RPMI7951 (cell line): Measurements from ENCODE around the gene NEK5. TPM values are rescaled to one million over a fixed set of nuclear protein-coding genes. Genes with fewer than 3 reads are reported as not detected.
A peak's percentile ranks its signal among the peaks of the same experiment; 100 is the strongest.
"Not testable (repeated sequence)": the region's sequence is repeated elsewhere in the genome, so short reads cannot be mapped to it uniquely, and the experiment has no call there.

Experiments used
- DNase-seq: peaks from one replicate; pipeline ENCODE4 v3.0.0-alpha.2; 2012; ENCODE audit warnings: low read depth
- total RNA-seq: library from RNA; depleted of rRNA; stranded (reverse); fragments of >200 nt; shearing (Covaris generic); gene quantifications from 2 replicates; pipeline ENCODE4 v1.2.3, GENCODE V29; 2014

Gene NEK5
- total RNA-seq, 1 experiment from 2014 or later: not detected

DNA sequence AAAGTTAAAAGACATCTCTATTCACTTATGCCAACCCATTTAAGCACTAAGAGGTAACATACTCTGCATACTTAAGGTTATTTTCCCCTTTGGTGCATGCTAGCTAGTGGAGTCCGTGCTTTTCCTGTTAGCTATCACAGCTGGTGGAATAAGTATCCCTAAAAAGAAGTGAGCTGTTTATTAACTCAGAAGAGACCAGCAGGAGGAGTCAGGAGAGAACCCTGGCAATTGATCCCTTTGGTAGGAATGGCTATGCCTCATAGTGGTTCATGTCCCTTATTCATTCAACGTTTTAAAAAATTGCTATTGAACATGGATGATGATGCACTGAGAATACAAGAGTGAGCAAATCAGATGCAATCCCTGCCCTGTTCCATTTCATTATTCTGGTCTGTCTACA lies 12.4 kb upstream of the NEK5 start:
- no peak for DNase-seq

DNA sequence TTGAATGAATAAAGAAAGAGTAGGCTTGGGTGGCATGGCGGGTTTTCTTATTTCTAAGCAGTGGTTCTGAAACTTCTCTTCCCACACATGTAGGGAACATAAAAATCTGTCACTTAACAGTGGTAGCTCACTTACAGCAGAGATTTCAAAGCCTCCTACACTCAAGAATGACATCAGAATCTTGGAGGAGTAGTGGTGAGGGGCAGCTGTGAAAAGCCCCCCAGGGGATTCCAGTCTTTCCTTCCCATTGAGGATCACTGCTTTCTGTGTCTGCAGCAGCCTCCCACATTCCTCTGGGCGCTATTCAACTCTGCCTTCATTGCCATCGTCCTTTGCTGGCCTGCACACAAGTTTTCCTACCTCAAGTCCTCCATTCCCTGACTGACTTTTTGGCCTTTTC lies 8.6 kb upstream of the NEK5 start:
- DNase-seq: no peak

DNA sequence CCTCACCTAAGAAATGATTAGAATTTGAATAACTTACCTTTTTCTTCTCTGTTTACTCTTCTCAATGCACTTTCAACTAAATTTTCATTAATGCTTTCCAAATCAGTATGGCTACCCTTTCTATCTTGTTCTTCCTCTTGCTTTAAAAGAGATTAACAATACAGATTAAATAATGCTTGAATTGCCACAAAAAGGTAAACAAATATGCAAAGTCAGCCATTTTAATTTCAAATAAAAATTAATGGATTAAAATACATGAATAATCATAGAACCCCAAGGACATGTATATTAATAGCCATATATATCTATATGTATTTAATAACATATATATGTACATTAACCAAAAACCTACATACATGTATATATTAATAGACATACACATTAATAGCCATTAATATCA lies 7.9 kb upstream of the NEK5 start:
- no peak for DNase-seq

DNA sequence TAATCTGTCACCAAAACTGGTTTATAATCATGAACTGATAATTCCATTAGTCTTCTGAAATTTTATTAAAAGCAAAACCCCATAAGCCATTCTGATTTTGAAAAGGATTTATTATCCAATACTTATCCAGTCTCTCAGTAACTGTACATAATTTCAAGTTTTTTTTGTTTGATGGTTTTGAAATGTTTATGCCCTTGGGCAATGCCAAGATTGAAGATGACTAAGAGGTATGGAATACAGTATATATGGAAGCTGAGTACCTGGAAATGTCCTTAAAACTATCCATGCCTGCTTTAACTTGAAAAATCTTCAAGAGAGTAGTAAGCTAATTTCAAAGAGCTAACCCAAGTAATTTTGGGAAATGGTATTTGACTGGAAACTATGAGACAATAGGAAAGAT lies 1.8 kb upstream of the NEK5 start:
- DNase-seq: peak; percentile 7

GRCh38 chr13:52127783-52128702 lies 830 bp downstream of the NEK5 start:
- peak; percentile 52 for DNase-seq

DNA sequence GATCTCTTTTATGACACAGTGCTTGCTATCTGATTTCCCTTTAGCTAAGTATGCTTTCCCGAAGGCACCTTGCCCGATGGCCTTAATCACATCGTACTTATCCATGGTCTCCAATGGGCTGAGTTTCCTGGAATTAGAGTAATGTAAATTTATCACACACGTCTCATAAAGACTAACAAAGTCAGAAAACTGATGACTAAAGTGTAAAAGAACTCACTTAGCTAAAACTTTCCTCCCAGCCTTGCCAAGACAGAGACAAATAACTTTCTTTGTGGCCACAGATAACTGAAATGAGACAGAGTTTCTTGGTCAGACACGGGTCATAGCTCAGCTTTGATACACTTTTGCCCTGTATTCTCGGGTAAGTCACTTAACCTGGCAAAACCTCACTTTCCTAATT lies 1.5 kb downstream of the NEK5 start:
- no peak for DNase-seq

DNA sequence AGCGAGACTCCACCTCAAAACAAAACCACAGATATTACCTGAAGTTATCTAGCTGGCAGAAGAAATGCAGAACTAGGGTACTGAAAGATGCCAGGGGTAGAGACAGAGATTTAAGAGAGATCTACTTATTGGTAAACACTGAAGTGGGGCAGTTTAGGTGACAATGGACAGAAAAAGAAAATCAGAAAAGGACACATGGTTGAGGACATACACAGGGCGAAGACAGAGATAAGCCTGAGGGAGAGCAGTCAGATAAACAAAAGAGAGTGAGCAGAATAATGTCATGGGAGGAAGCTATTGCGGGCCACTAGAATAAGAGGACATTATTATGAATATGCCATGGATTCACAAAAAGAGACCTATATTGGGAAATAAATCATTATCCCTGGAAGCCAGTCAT lies 3.3 kb downstream of the NEK5 start:
- DNase-seq: no peak

GRCh38 chr13:52118595-52118994 lies 10.3 kb downstream of the NEK5 start:
- no peak for DNase-seq

DNA sequence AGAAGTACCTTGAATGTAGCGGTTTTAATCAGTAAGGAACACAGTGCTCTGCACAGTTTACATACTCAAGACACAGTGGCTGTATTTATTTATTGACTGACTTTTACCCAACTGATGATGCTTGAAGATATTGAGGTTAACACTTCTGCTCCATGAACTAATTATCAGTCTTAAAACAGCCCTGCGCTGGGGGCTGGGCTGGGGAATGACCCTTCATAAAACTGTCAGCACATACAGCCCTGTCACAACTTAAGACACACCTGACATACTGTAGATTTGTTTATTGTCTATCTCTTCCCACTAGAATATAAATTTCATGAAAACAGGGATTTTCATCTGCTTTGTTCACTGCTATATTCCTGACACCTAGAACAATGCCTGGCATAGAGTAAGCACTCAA lies 10.8 kb downstream of the NEK5 start:
- no peak for DNase-seq

DNA sequence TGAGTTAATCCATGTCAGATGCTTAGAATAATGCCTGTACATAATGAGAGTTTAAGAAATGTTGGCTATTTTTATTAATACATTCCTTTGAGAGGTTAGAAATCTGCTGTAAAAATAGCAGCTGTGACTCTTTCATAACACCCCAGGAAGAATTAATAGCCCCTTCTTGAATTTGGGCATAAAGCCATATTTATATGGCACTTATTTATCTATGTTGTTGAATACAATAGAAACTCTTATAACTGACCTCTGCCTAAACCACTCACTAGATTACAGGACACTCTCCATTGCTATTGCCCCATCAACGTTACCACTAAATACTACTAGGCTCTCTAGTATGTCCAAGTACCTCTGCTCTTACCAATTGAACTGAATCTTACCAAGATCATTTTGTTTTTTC lies 16.3 kb downstream of the NEK5 start:
- no peak for DNase-seq

GRCh38 chr13:52109116-52109670 lies 19.7 kb downstream of the NEK5 start:
- no peak for DNase-seq

DNA sequence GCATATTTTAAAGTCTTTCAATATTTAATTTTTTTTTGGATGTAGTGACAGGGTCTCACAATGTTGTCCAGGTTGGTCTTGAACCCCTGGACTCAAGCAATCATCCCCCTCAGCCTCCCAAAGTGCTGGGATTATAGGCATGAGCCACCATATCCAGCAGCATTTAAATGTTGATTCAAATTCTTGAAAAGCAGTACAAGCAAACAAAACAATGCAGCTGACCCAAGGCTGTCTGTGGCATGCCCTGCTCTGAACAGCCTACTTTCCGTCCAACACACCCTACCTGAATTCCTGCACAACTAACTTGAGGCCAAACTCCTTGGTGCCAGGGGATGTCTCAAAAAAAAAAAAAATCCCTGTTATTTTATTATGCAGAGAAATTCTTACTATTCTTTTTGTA lies 23.0 kb downstream of the NEK5 start:
- DNase-seq: no peak

- DNase-seq: no peak
These were observed 24.2 kb downstream of the NEK5 start for GRCh38 chr13:52104624-52105023.

GRCh38 chr13:52103386-52103785 lies 25.5 kb downstream of the NEK5 start:
- no peak for DNase-seq

DNA sequence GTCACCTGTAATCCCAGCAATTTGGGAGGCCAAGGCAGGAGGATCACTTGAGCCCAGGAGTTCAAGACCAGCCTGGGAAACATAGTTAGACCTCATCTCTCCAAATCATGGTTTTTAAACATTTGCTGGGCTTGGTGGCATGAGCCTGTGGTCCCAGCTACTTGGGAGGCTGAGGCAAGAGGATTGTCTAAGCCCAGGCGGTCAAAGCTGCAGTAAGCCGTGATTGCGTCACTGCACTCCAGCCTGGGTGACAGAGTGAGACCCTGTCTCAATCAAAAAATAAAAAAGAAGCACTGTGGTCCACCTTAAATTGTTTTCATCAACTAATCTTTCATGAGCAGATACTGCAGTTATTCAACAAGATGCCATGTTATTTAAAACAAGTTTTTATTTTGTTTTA lies 26.4 kb downstream of the NEK5 start:
- not testable (repeated sequence) for DNase-seq

DNA sequence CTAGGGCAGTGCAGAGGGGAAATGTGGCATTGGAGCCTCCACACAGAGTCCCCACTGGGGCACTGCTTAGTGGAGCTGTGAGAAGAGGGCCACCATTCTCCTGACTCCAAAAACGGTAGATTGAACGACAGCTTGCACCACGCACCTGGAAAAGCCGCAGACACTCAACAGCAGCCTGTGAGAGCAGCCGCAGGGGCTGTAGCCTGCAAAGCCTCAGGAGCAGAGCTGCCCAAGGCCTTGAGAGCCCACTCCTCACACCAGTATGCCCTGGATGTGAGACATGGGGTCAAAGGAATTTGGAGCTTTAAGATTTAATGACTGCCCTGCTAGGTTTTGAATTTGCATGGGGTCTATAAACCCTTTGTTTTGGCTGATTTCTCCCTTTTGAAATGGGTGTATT lies 31.7 kb downstream of the NEK5 start:
- no peak for DNase-seq

DNA sequence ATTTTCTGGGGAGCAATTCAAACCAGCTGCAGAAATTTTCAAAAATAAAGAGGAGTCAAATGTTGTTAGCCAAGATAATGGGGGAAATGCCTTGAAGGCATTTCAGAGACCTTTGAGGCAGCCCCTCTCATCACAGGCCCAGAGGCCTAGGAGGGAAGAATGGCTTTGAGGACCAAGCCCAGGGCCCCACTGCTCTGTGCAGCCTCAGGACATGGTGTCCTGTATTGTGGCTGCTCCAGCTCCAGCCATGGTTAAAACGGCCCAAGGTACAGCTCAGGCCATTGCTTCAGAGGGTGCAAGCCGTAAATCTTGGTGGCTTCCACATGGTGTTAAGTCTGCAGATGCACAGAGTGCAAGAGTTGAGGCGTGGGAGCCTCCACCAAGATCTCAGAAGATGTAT lies 32.1 kb downstream of the NEK5 start:
- no peak for DNase-seq

GRCh38 chr13:52096062-52096461 lies 32.8 kb downstream of the NEK5 start:
- no peak for DNase-seq

DNA sequence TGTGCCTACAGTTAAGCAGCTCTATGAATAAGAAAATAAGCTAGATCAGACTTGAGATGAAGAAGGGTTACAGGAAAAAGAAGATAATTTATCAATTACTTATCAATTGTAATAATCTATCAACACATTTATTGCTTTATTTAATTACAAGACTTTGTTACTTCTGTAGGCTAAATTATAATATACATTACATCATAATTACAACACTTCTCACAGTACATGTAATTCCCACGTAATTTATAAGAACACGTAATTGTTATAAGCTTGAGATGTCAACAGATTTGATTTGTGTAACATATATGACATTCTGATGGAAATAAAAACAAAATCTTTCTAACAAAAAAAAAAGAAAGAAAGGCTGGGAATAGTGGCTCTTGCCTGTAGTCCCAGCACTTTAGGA lies 36.8 kb downstream of the NEK5 start:
- DNase-seq: no peak

DNA sequence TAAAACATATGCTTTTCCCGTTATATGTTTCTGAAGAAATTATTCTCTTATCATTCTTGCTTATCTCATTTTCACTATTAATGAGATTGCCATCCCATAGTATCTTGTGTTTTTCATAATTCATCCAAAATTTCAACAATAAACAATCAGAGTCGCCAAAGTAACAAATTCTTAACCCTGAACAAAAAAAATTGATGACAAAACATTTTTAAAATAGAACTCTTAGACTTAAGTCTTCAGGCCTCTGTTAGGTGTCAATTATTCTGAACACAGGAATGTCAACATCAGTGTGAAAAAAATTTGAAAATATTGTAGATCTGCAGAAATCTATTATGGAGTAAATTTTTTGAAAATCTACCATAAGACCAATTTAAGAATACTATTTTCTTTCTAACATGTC lies 37.4 kb downstream of the NEK5 start:
- DNase-seq: no peak

DNA sequence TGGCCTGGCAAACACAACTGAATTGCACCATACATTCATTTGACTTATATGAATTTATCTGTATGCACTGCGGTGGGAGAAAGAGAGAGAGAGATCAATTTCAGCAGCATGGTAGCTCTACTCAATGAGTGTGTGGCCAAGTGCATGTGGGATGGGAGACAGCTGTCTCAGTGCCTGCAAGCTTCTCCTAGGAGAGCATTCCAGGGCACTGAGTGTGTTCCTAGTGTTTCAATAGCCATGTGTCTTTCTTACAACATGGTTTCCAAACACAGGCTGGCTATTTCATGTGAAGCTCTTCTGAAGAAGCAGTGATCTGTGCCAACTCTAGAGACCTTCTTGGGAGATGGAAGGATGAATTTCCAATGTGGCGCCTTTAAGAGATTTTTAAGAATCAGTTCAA lies 43.5 kb downstream of the NEK5 start:
- DNase-seq: peak; percentile 13

- not testable (repeated sequence) for DNase-seq
These were observed 43.9 kb downstream of the NEK5 start for GRCh38 chr13:52084981-52085380.

- DNase-seq: no peak
These were observed 46.3 kb downstream of the NEK5 start for GRCh38 chr13:52082601-52083000.

- not testable (repeated sequence) for DNase-seq
These were observed 49.0 kb downstream of the NEK5 start for GRCh38 chr13:52079891-52080290.
